Vagina (tissue), 2 donors: ENCODE data around the gene MINAR1. TPM values are rescaled to one million over a fixed set of nuclear protein-coding genes. Genes with fewer than 3 reads are reported as not detected.
A peak's percentile ranks its signal among the peaks of the same experiment; 100 is the strongest.

ENCODE experiments used
- DNase-seq, 2 donors: peaks; one replicate each; pipeline ENCODE4 v3.0.0-alpha.2; 2017; ENCODE audit errors: extremely low spot score in 2 of 2
- H3K27ac ChIP-seq: fragments of 200-600 bp; sonication (generic); one replicate; pipeline ENCODE4 v1.5.1; 2019
- H3K27me3 ChIP-seq: fragments of 200-600 bp; sonication (generic); one replicate; pipeline ENCODE4 v1.5.1; 2019
- H3K36me3 ChIP-seq, 2 donors: fragments of 200-600 bp; sonication (generic); one replicate each; pipeline ENCODE4 v1.5.1; 2017 to 2019
- H3K4me1 ChIP-seq: fragments of 200-600 bp; sonication (generic); one replicate; pipeline ENCODE4 v1.5.1; 2019
- H3K4me3 ChIP-seq, 2 donors: fragments of 200-600 bp; sonication (generic); 1 replicate in 1 of 2; 2 replicates in 1 of 2; pipeline ENCODE4 v1.5.1; 2016 to 2019
- H3K9me3 ChIP-seq: fragments of 200-600 bp; sonication (generic); one replicate; pipeline ENCODE4 v1.5.1; 2019
- CTCF ChIP-seq, 3 experiments: fragments of 450-650 bp in 2 of 3; fragments of 200-600 bp in 1 of 3; sonication (generic) in 1 of 3; IDR thresholded peaks; one replicate each; pipeline ENCODE4 v1.5.1; 2017 to 2019; ENCODE audit warnings: antibody characterized with exemption in 3 of 3, mild to moderate bottlenecking in 2 of 3, moderate library complexity in 2 of 3
- POLR2A ChIP-seq, 2 donors: fragments of 450-650 bp; IDR thresholded peaks; one replicate each; pipeline ENCODE4 v1.6.1; 2017; ENCODE audit warnings: antibody characterized with exemption in 2 of 2, mild to moderate bottlenecking in 2 of 2, moderate library complexity in 2 of 2
- POLR2AphosphoS5 ChIP-seq, 2 donors: sonication (generic); formaldehyde crosslinking; IDR thresholded peaks; one replicate each; pipeline ENCODE4 v1.9.0; 2017; ENCODE audit warnings: antibody characterized with exemption in 2 of 2, mild to moderate bottlenecking in 2 of 2, low read depth in 1 of 2; ENCODE audit not compliant: insufficient read depth in 1 of 2
- intact Hi-C: fragments of 100-400 bp; cut with DNase I; formaldehyde crosslinking; loops from one replicate; pipeline ENCODE4 v1.15.1; 2023
- total RNA-seq: library from RNA; depleted of rRNA; stranded (reverse); fragments of >200 nt; gene quantifications from one replicate; pipeline ENCODE4 v1.2.3, GENCODE V29; 2016

MINAR1 gene
- total RNA-seq, 1 donor from 2014 or later, result 0.74 TPM

GRCh38 chr15:79436037-79436780 is 4.1 kb downstream of the MINAR1 start:
- DNase-seq, result no peak
- Histone ChIP-seq H3K9me3 (no peaks in the 10 kb centered on the region), H3K36me3 (no peaks in the 10 kb centered on the region), H3K4me3 (no peak overlapping the region), H3K27me3 (peaks cover 14% of the 10 kb centered on the region), H3K27ac (no peak overlapping the region), H3K4me1 (peaks cover 13% of the 10 kb centered on the region)
- TF ChIP-seq POLR2AphosphoS5 (IDR thresholded peaks at IDR 0.05; ENCODE audit: insufficient read depth in 1 of 2, low read depth in 1 of 2) (no peak), CTCF (IDR thresholded peaks at IDR 0.05) (no peak), POLR2A (IDR thresholded peaks at IDR 0.05) (no peak)
- intact Hi-C loops, result no loop called here

GRCh38 chr15:79437275-79438000 is 5.3 kb downstream of the MINAR1 start:
- no peak overlapping the region for H3K4me3 ChIP-seq
- no peaks in the 10 kb centered on the region for H3K36me3 ChIP-seq
- intact Hi-C loops, result no loop called here
- peak in 1 of 2 donors; percentile 65 for DNase-seq
- no peak overlapping the region for H3K27ac ChIP-seq
- H3K9me3 ChIP-seq, result no peaks in the 10 kb centered on the region
- peaks cover under 1% of the 10 kb centered on the region for H3K4me1 ChIP-seq
- TF ChIP-seq POLR2A (IDR thresholded peaks at IDR 0.05), result no peak
- TF ChIP-seq CTCF (IDR thresholded peaks at IDR 0.05), result no peak
- no peak for TF ChIP-seq POLR2AphosphoS5 (IDR thresholded peaks at IDR 0.05; ENCODE audit: insufficient read depth in 1 of 2, low read depth in 1 of 2)
- H3K27me3 ChIP-seq, result peaks cover 4% of the 10 kb centered on the region

GRCh38 chr15:79439236-79439635 is 7.1 kb downstream of the MINAR1 start:
- DNase-seq, result no peak
- TF ChIP-seq POLR2A (IDR thresholded peaks at IDR 0.05) (no peak), CTCF (IDR thresholded peaks at IDR 0.05) (no peak), POLR2AphosphoS5 (IDR thresholded peaks at IDR 0.05; ENCODE audit: insufficient read depth in 1 of 2, low read depth in 1 of 2) (no peak)
- Histone ChIP-seq H3K36me3 (no peaks in the 10 kb centered on the region), H3K4me1 (no peaks in the 10 kb centered on the region), H3K27me3 (no peaks in the 10 kb centered on the region), H3K9me3 (no peaks in the 10 kb centered on the region), H3K4me3 (no peak overlapping the region), H3K27ac (no peak overlapping the region)
- intact Hi-C loops, result no loop called here

GRCh38 chr15:79440355-79440908 is 8.3 kb downstream of the MINAR1 start:
- intact Hi-C loops, result no loop called here
- TF ChIP-seq POLR2A (IDR thresholded peaks at IDR 0.05) (no peak), CTCF (IDR thresholded peaks at IDR 0.05) (no peak), POLR2AphosphoS5 (IDR thresholded peaks at IDR 0.05; ENCODE audit: insufficient read depth in 1 of 2, low read depth in 1 of 2) (no peak)
- no peaks in the 10 kb centered on the region for H3K27me3 ChIP-seq
- H3K4me1 ChIP-seq, result no peaks in the 10 kb centered on the region
- no peak for DNase-seq
- no peaks in the 10 kb centered on the region for H3K36me3 ChIP-seq
- no peaks in the 10 kb centered on the region for H3K9me3 ChIP-seq
- no peak overlapping the region for H3K27ac ChIP-seq
- no peak overlapping the region for H3K4me3 ChIP-seq
